ENCODE data around the gene ZNF22.

The ZNF22 gene

DNA sequence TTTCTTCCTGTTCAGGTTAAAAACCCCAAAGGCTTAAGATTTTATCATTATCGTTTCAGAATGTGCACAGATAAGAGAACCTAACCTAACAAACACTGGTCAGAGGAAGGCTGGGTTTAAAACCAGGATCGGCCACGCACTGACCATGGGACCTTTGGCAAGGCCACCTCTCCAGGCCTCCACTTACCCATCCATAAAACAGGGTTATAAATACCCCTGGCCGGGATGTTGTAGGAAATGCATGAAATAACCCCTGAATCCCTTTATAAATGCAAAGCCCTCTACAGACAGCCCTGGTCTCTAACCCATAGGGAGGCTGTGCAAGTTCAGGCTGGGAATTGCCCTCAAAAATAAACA, 22.5 kb upstream of the ZNF22 start:
- DNase-seq, result no peak

DNA sequence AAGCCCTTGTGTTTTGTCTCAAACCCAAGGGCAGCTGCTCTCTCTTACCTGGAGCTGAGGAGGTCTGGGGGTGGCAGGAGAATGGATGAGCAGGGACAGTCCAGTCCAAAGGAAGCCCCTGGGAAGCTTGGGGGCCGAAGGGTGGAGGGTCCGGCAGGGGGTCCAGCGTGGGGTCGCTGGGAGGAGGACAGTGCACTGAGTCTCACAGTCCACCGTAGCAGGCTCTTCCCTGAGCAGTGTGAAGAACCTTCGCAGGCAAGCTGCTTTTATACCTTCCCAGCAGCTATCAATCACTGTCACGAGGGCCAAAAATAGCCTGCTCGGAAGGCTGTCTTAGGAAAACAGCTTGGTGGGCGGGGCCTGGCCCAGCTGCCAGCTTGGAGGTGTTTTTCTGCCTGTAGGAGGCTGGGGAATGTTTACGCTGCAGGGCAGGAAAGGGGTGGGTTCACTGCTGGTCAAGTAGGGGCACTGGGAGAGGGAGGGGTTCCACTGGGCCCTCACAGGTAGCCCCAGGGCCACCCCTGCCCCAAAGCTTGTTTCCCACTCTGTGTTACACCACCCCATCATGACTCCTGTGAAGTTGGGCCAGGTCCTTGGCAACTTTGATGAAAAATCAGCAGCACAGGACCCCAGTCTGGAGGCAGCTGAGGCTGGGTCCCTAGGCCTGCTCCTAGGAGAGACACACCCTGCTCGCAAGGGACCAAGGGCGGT, 22.0 kb upstream of the ZNF22 start, which contains the start of gene DEPP1:
Gene DEPP1, minus strand, starts transcription at position 240 of the 711 bp plus-strand sequence. CDS start 779 bp downstream, outside the sequence.
- no peak for DNase-seq

DNA sequence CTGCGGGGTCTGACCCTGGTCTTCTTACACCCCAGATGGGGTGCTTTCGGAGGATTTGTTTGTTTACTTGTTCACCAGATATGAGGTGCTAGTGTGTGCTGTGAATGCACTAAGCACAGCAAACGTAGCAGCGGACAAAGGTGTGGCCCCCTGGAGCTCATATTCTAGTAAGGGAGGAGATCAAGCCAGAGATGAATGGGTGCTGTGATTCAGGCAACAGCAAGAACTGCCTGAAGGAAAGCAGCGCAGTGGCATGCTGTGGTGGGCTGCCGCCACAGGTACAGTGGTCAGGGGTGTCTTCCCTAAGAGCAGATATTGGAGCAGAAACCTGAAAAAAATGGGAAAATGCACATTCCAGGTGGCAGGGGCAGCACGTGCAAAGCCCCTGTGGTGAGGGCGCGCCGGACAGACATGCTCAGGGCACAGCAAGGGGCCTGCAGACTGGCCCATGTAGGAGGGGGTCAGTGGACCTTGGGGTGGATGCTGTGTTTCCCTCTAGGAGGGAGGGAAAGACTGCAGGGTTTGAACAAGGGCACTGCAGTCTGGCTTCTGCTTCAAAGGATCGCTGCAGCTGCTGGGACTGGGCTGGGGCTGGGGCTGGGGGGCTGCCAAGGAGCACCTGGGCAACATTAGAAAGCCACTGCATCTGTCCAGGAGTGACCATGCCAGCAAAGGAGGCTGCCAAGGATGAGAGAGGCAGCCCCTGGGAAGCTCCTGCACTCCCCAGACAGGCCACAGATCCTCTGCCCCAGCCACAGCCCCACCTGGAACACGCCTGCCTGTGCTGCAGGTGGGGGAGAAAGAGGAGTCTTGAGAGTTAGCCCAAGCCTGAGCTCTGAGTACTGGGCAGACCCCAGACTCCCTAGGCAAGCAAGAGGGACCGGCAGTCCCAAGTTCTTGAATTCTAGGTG, 21.2 kb upstream of the ZNF22 start:
- DNase-seq, result no peak

DNA sequence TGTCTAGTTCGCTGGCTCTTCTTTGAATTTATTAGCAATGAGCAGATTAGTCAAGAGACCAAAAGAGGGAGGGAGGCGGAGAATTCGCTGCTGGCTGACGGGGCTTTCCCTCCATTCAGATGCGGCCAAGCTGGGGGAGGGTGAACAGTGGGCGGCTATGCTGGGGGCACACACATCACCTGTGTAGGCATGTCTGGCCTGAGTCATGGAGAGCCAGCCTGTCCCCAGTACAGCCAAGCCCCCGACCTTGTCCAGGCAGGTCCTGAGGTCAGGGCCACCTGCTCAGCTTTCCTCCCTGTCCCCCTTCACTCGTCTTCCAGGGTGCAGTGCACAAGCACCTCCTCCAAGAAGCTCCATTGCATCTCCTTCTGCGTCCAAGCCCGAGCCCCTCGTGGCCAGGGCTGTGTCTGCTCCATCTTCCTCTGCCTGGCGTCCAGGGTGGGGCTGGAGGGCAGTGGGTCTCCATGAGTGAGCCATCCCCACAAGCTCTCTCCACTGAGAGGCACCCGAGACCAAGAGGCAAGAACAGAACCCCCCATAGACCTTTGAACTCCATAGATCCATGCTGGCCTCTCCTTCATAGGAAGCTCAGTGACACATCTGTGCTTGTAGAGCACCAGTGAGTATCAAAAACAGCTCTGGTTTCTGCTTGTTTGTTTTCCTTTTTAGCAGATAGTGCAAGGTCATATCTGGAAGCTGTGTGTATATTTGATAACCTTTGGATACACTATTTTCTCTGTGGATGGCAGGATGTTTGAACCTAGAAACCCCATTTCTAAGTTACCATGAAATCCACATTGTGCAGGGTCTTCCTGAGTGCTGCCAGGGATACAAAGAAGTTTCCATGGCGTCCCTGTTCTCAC, 20.2 kb upstream of the ZNF22 start:
- no peak for DNase-seq

DNA sequence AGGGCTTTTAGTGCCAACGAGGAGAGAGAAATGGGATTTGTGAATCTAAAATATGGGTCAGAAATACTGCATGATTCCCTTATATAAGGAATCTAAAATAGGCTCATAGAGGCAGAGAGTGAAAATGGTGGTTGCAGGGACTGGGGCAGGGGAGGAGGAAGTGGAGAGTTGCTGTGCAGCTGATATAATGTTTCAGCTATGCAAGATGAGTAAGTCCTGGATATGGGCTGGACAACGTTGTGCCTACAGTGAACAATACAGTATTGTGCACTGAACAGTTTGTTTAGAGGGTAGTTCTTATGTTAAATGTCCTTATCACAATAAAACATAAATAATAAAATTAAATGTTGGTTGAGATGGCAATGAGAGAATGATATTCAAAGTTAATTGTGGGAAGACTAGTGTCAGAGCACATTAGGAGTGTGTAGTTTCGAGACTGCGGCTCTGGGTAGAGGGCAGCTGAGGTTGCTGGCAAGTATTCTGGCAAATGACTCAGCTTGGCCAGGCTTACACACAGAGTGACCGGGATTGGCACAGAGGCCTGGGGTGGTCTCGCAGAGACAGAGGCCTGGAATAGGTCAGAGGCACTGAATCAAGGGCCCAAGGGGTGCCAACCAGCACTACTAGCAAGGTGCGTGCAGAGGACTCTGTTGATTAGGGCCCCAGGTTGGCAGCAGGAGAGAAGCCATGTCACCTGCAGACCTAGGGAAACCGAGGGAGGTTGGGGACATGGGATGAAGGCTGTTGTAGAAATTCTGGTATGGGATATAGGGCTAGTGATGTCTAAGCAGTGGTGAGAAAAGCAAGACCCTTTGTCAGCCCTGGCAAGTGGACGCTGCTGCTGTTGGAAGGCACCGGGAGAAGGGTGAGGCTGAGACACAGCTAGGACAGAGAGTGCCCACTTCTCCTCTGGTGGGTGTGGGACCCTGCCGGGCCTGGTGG, 19.3 kb upstream of the ZNF22 start:
- DNase-seq, result no peak

DNA sequence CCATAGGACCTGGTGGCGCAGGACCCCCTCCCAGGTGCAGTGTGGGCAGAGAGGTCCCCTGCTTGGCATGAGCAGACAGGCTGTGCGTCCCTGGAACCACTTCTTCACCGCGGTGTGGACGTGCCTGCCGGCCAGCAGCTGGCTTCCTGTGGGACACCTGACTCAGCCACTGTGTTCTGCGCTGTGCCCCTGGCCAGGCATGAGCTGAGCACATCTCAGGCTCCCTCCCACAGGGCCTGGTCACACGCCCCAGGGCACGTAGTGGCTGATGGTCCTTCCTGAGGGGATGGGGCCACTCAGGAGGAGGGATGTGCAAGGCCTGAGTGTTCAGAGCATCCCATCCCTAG, 18.6 kb upstream of the ZNF22 start:
- no peak for DNase-seq

DNA sequence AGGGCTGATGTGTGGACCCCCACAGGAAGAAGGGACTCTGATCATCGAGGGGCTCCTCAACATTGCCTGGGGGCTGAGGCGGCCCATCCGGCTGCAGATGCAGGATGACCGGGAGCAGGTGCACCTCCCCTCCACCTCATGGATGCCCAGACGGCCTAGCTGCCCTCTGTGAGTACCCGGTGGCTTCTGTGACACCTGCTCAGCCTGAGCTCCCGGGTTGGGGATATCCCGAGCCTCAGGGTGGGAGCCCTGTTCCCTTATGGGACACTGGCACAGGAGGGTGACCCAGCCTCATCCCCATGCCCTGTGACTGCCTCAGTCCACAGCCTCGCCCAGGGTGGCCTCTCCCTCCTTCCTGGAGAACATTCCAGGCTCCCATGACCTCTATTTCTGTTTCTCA, 18.2 kb upstream of the ZNF22 start:
- no peak for DNase-seq

DNA sequence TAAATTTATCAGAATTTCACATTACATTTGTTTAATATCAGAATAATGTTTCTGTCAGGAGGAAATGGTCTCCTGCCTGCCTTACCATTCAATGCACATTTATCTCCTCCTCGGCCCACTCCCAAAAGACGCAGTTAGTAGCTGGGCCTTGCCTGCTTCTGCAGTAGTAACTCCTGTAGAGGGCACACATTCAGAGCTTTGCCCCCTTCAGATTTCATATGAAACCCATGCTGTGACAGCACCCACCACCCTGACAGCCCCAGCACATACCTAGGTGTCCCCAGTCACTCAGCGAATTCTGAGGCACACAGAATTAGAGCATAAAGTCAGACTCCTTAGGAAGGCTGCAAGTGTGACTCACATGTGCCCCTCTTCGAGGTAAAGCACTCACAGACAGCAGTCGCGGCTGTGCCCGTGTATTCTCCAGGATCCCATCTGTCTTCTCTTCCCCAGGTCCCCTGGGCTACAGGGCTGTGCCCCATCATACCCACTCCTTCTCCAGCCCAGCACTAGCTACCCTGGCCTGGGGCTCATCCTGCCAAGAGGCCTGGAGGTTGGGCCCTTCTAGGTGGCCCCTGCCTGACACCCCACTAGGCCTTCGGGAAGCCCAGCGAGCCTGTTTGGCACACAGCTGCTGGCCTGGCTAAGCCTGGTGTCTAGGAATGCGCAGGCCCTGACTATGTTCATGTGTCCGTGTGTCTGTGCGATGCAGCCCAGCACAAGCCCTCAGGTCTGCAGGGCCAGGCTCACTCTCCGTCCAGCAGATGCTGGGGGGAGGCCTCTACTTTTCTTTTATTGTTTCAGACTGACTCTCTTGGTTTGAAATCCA, 17.4 kb upstream of the ZNF22 start:
- DNase-seq, result no peak

DNA sequence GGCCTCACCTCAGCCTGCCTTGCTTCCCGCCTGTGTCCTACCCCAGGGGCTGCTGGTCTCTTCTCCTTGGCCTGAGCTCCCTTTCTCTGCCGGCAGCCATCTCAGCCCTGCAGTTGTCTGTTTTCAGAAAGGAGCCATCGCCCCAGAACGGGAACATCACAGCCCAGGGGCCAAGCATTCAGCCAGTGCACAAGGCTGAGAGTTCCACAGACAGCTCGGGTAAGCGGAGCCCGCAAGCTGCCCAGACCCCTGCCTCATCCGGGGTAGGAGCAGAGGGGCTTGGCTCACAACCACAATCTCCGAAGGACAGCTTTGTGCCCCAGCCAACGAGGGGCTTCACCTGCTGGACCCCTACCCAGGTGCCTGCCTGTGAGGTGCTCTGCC, 16.8 kb upstream of the ZNF22 start:
- DNase-seq, result no peak

DNA sequence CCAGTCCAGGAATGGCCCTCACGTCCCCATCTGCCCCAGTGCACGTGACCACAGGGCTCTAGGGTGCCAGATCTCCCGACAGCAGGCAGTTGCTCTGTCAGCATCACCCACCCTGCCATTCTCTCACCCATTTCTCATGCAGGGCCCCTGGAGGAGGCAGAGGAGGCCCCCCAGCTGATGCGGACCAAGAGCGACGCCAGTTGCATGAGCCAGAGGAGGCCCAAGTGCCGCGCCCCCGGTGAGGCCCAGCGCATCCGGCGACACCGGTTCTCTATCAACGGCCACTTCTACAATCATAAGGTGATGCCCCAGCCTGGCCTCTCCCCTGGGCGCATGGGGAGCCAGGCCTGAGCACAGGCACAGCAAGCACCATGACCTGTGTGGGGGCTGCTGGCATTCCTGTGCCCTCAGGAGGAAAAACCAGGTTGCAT, 16.0 kb upstream of the ZNF22 start:
- DNase-seq, result no peak

DNA sequence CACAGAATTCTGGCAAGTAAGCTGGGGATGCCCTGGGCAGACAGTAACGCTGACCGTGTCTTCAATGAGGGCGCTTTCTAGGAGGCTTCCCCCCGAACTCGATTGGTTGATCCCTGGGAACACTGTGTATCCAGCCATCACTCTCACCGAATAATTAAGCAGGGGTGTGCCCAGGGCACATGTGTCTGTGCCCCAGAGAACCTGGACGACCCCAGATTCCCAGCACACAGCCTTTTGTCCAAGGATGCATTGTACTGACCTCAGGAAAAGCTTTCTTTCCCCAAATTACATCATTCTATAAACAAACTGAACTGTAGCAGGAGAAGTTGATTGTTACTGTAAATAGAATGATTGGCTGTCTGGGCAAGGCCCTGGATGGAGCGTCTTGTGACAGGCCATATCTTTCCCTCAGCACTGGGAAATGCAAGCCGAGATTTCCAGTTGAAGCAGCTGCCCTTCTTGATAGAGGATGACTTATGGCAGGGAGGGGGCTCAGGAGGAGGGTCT, 15.5 kb upstream of the ZNF22 start:
- no peak for DNase-seq

DNA sequence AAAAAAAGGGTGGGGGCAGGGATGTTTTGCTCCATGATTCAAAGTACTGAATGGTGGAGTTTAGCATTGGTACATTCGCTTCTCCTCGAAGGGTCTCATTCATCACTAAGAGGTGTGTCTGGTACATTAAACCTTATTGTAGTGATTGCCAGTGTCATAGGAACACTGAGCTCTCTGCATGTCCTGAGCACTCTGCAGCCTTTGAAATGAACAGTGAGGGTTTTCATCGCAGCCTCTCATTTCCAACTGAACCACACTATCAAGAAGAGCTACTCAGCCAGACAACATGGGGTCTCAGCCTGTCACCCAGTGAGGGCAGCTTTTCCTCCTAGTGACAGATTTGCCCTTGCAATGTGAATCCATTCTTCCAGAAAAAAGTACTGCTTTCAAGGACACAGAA, 14.5 kb upstream of the ZNF22 start:
- DNase-seq, result no peak

DNA sequence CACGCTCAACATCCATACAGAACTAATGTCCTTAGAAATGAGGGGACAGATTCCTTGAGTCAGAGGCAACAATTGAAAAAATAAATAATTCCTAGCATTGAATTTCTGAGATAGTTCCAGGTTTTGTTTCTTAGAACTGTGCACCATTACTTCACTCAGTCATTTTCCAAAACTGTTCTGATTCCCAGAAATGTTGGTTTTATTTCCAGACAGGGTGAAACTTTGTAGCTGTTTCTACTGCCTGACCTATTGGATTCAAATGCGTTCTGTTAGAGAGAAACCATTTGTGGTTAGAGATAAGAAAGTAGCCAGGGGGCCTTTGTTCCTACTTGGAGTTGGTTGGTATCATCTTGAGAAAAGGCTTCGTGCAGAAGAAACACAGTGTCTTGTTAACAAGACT, 14.1 kb upstream of the ZNF22 start:
- no peak for DNase-seq

DNA sequence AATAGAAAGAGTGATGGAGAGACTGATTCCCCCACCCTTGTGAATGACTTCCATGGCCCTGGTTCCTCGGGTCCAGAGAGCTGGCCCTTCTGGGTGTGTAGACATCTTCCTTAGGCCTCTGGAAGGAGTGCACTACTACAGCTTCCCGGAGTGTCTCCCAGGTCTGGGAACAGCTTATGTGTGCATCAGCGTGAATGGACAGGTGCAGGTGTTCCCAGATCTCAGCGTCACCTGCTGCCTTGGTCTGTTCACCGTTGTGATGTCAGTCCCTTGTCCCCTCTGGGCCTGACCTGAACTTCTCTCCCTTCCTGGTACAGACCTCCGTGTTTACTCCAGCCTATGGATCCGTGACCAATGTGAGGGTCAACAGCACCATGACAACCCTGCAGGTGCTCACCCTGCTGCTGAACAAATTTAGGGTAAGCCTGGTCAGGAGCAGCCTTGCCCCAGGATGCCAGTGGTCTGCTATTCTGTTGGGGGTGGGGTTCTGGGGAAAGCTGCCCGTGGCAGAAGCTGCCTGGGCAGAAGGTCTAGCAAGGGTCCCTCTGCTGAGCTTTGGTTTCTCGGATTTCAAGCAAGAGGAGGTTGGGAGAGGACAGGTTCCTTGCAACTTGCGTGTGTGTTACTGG, 11.7 kb upstream of the ZNF22 start:
- DNase-seq, result no peak

DNA sequence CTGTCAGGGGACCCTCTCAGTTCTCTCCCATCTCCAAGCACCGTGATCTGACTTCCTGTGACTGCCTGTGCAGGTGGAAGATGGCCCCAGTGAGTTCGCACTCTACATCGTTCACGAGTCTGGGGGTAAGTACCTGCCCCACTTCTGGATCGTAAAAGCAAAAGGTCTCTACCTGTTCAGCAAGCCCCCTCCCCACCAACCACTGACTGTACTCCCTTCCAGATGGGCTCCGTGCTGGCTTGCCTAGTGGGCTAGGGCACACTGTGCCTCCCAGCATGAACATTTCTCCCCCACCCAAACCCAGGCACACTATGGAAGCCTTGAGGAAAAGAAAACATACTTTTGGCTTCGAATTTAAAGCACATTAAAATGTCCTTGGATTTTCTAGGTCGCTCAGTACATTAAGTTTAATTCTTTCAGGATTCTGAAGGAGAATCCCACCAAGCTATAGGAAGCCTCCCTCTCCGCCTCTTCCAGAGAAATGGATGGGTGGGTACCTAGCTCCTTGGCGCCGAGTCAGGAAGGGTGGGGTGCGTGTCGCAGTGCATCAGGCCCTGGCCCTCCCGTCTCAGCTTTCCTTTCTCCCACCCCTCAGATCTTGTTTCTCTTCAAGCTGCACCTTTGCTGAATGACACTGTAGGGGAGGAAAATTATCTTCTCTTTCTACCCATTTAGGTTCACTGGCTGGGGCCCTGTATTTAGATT, 11.0 kb upstream of the ZNF22 start:
- no peak for DNase-seq

DNA sequence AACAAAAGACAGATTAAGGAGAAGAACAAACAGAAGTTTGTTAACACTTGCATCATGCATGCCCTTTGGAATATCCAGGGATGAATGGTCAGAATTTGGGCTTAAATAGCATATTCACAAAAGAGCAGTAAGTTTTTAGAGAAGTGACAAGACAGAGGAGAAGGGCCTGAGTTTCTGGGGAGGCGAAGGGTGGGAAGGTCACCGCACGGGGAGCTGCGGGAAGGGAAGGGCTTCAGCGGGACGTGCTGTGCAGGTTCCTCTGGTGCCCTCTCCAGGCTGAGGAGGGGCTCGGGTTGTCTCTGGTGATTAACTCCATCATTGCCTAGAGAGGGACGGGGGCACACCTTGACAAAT, 10.4 kb upstream of the ZNF22 start:
- no peak for DNase-seq

DNA sequence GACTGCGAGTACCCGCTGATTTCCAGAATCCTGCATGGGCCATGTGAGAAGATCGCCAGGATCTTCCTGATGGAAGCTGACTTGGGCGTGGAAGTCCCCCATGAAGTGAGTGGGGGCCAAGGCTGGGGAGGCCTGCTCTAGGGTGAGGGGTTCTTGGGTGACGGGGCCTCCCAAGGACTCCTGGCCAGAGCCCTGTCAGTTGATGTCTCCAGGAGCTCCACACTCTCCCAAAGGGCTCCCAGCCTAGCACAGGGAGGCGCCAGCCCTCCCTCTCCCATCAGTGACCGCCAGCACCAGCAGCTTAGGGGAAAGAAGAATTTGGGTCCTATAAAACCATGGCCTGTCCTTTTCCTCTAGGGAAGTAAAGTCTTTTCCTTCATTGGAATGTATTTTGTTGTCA, 9.8 kb upstream of the ZNF22 start:
- no peak for DNase-seq

DNA sequence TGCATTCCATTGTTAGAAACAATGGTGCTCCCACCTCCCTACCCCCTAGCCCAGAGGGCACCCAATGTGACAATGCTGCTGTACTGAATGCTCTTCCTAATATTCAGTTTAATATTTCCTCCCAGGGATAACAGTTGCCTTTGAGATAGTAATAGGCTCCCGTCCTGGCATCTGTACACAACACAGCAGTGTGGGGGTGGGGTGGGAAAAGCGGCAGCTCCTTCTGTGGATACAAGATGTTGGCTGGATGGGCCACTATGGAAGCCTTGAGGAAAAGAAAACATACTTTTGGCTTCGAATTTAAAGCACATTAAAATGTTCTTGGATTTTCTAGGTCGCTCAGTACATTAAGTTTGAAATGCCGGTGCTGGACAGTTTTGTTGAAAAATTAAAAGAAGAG, 9.2 kb upstream of the ZNF22 start:
- DNase-seq, result no peak

DNA sequence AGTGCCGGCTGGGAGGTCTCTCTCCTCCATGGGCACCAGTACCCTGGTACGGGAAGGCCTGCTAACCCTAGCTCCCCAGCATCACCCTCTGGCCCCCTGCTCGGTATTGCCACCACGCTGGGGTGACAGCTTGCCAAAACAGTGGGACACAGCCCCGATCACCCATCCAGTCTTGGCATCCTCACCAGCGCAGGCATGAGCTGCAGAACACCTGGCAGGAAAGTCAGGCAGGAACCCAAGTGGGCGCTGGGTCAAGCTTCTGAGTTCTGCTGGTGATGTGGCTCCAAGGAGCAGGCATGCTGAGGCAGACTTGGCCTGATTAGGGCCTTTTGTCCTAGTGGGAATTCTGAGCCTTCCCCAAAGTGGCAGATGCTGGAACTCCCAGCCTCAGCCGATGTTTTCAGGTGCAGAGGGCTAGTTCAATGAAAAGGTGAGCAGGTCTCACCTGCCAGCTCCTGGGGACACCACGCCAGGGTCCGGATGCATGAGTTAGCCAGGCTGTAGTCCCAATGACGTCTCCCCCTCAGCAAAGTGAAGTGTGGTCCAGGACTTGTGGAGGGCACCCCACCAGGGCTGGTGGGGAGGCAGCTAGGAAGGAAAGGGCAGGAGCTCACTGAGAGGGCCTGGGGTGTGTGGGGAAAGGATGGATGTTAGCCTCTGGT, 8.5 kb upstream of the ZNF22 start:
- DNase-seq, result no peak

All from activated CD4-positive, alpha-beta T cell treated with anti-CD3 and anti-CD28 coated beads, Interleukin-10, Interleukin-2, amounts not matched to agents 100 ng/mL and 50 ng/mL, durations not matched to agents 16 hours and 8 hours (primary cell).